Adrenal gland (tissue), 5 donors: ENCODE results near the gene ASTN1.

Experiments
- CTCF ChIP-seq, 6 experiments: fragments of 450-650 bp in 4 of 6; fragments of 200-600 bp in 2 of 6; sonication (generic) in 1 of 6; IDR thresholded peaks; 1 replicate in 5 of 6; 2 replicates in 1 of 6; pipeline versions ENCODE4 v1.5.1 to v1.8.0; 2016 to 2021; ENCODE audit warnings: antibody characterized with exemption in 6 of 6, mild to moderate bottlenecking in 2 of 6, moderate library complexity in 1 of 6
- POLR2A ChIP-seq, 2 donors: fragments of 450-650 bp; IDR thresholded peaks; one replicate each; pipeline ENCODE4 v1.6.1; 2017; ENCODE audit warnings: antibody characterized with exemption in 2 of 2, mild to moderate bottlenecking in 2 of 2, moderate library complexity in 1 of 2
- donor health status: DM: no; HTN: no; CAD: no.

- TF ChIP-seq CTCF (IDR thresholded peaks at IDR 0.05), result no peak
- TF ChIP-seq POLR2A (IDR thresholded peaks at IDR 0.05), result no peak
These were observed 268.3 kb downstream of the ASTN1 start for GRCh38 chr1:176896216-176896615.
